Mesothelial cell of epicardium (in vitro differentiated cells): Measurements from ENCODE around the gene GREB1L. TPM values are rescaled to one million over a fixed set of nuclear protein-coding genes. Genes with fewer than 3 reads are reported as not detected.

Experiments used
- DNase-seq, 2 experiments: peaks; one replicate each; pipeline ENCODE4 v3.0.0; 2021; ENCODE audit warnings: low spot score in 2 of 2; ENCODE audit not compliant: unreplicated experiment in 2 of 2
- H3K27ac Mint-ChIP-seq: 2 replicates; pipeline ENCODE4 v1.8.0; 2021; ENCODE audit warnings: mixed read lengths
- H3K27me3 Mint-ChIP-seq: 2 replicates; pipeline ENCODE4 v1.8.0; 2021; ENCODE audit warnings: low read depth, mixed read lengths
- H3K36me3 Mint-ChIP-seq: 2 replicates; pipeline ENCODE4 v1.8.0; 2021; ENCODE audit warnings: mixed read lengths
- H3K4me1 Mint-ChIP-seq: 2 replicates; pipeline ENCODE4 v1.8.0; 2021; ENCODE audit warnings: mixed read lengths
- H3K4me3 Mint-ChIP-seq: 2 replicates; pipeline ENCODE4 v1.8.0; 2021; ENCODE audit warnings: mild to moderate bottlenecking, moderate library complexity, mixed read lengths
- H3K9me3 Mint-ChIP-seq: 2 replicates; pipeline ENCODE4 v1.8.0; 2021; ENCODE audit warnings: mixed read lengths
- CTCF ChIP-seq: fragments of 200-600 bp; sonication (generic); IDR thresholded peaks from one replicate; pipeline ENCODE4 v1.5.0; 2021; ENCODE audit warnings: antibody characterized with exemption; ENCODE audit not compliant: unreplicated experiment
- total RNA-seq: library from RNA; stranded (reverse); gene quantifications from 3 replicates; pipeline ENCODE4 v1.2.1, GENCODE V29; 2021

GREB1L gene
- total RNA-seq, 1 donor from 2014 or later = 25.5 TPM

- peak overlapping the region; percentile 14 for H3K27ac Mint-ChIP-seq
- no peak for DNase-seq
- H3K36me3 Mint-ChIP-seq = no peaks in the 10 kb centered on the region
- H3K27me3 Mint-ChIP-seq = no peaks in the 10 kb centered on the region
- H3K9me3 Mint-ChIP-seq = no peaks in the 10 kb centered on the region
- no peak for TF ChIP-seq CTCF
- peaks cover 27% of the 10 kb centered on the region for H3K4me1 Mint-ChIP-seq
- H3K4me3 Mint-ChIP-seq = no peak overlapping the region
Measured at GRCh38 chr18:21255211-21255610, 13.2 kb downstream of the GREB1L start.

- Mint-ChIP-seq H3K36me3 (no peaks in the 10 kb centered on the region), H3K27me3 (no peaks in the 10 kb centered on the region), H3K4me1 (peaks cover 35% of the 10 kb centered on the region), H3K9me3 (no peaks in the 10 kb centered on the region), H3K27ac (peak overlapping the region; percentile 97), H3K4me3 (no peak overlapping the region)
- TF ChIP-seq CTCF = no peak
- DNase-seq = no peak
Measured at GRCh38 chr18:21257386-21257785, 15.4 kb downstream of the GREB1L start.

- Mint-ChIP-seq H3K27ac (no peak overlapping the region), H3K4me3 (no peak overlapping the region), H3K4me1 (peaks cover 66% of the 10 kb centered on the region), H3K9me3 (no peaks in the 10 kb centered on the region), H3K36me3 (no peaks in the 10 kb centered on the region), H3K27me3 (no peaks in the 10 kb centered on the region)
- no peak for DNase-seq
- no peak for TF ChIP-seq CTCF
Measured at GRCh38 chr18:21260621-21261020, 18.6 kb downstream of the GREB1L start.

- Mint-ChIP-seq H3K4me3 (no peak overlapping the region), H3K36me3 (no peaks in the 10 kb centered on the region), H3K27ac (peak overlapping the region; percentile 43), H3K27me3 (no peaks in the 10 kb centered on the region), H3K4me1 (peaks cover 69% of the 10 kb centered on the region), H3K9me3 (no peaks in the 10 kb centered on the region)
- DNase-seq = no peak
- no peak for TF ChIP-seq CTCF
Measured at GRCh38 chr18:21261352-21261751, 19.3 kb downstream of the GREB1L start.

GRCh38 chr18:21262244-21262643 lies 20.2 kb downstream of the GREB1L start:
- DNase-seq = no peak
- no peaks in the 10 kb centered on the region for H3K9me3 Mint-ChIP-seq
- no peak overlapping the region for H3K27ac Mint-ChIP-seq
- no peak overlapping the region for H3K4me3 Mint-ChIP-seq
- no peaks in the 10 kb centered on the region for H3K27me3 Mint-ChIP-seq
- H3K4me1 Mint-ChIP-seq = peaks cover 68% of the 10 kb centered on the region
- H3K36me3 Mint-ChIP-seq = no peaks in the 10 kb centered on the region
- no peak for TF ChIP-seq CTCF

GRCh38 chr18:21262979-21263378 lies 20.9 kb downstream of the GREB1L start:
- Mint-ChIP-seq H3K4me3 (no peak overlapping the region), H3K9me3 (no peaks in the 10 kb centered on the region), H3K27me3 (no peaks in the 10 kb centered on the region), H3K36me3 (no peaks in the 10 kb centered on the region), H3K27ac (peak overlapping the region; percentile 12), H3K4me1 (peaks cover 70% of the 10 kb centered on the region)
- no peak for TF ChIP-seq CTCF
- DNase-seq = no peak
